B cell (primary cell): ENCODE measurements around the gene ZNF581. TPM values are rescaled to one million over a fixed set of nuclear protein-coding genes. Genes with fewer than 3 reads are reported as not detected.

Source experiments
- ATAC-seq: fragments of 200-7000 bp; cut with Tn5 transposase; one replicate; pipeline ENCODE4 v1.10.0; 2021; ENCODE audit warnings: low read depth, mild to moderate bottlenecking, moderate number of reproducible peaks, moderate library complexity
- CTCF ChIA-PET: fragments of 350-600 bp; sonication (Branson Sonifier 250); formaldehyde crosslinking; loops from one replicate; lab custom pipeline; 2021; ENCODE audit warnings: antibody characterized with exemption, inconsistent platforms; lab: Charles Lee
- POLR2A ChIA-PET: fragments of 350-600 bp; sonication (Branson Sonifier 250); formaldehyde crosslinking; loops from one replicate; lab custom pipeline; 2021; ENCODE audit warnings: antibody characterized with exemption; lab: Charles Lee
- DNase-seq: peaks from one replicate; pipeline ENCODE4 v3.0.0; 2013
- H2AFZ ChIP-seq: 2 replicates; pipeline ENCODE4 v1.6.1; 2012; ENCODE audit warnings: mild to moderate bottlenecking, low read depth, low read length; ENCODE audit not compliant: insufficient read depth, poor library complexity, severe bottlenecking
- H3K27ac ChIP-seq, 2 donors: 1 replicate in 1 of 2; 2 replicates in 1 of 2; pipeline ENCODE4 v1.5.1; 2012 to 2013; ENCODE audit warnings: low read length in 2 of 2, mild to moderate bottlenecking in 2 of 2, moderate library complexity in 1 of 2
- H3K27me3 ChIP-seq, 4 experiments: fragments of 200-600 bp in 1 of 4; sonication (generic) in 1 of 4; replicated peaks in 1 of 4; 1 replicate in 2 of 4; 2 replicates in 2 of 4; pipeline versions ENCODE4 v1.6.1 to v1.7.0; 2013 to 2016; ENCODE audit warnings: low read length in 3 of 4, mild to moderate bottlenecking in 2 of 4, mixed read lengths in 1 of 4, moderate library complexity in 1 of 4; ENCODE audit not compliant: insufficient read depth in 4 of 4, control insufficient read depth in 3 of 4; ENCODE audit errors: control extremely low read depth in 1 of 4
- H3K36me3 ChIP-seq, 2 experiments: replicated peaks in 1 of 2; 1 replicate in 1 of 2; 2 replicates in 1 of 2; pipeline versions ENCODE4 v1.6.1 to v1.7.1; 2013; ENCODE audit warnings: low read length in 1 of 2; ENCODE audit not compliant: insufficient read depth in 2 of 2, control insufficient read depth in 1 of 2; ENCODE audit errors: control extremely low read depth in 1 of 2, extremely low read depth in 1 of 2
- H3K4me1 ChIP-seq, 2 donors: fragments of 200-600 bp in 1 of 2; sonication (generic) in 1 of 2; 1 replicate in 1 of 2; 2 replicates in 1 of 2; pipeline versions ENCODE4 v1.5.1 to v1.6.1; 2013 to 2017; ENCODE audit warnings: low read length in 2 of 2; ENCODE audit not compliant: control insufficient read depth in 2 of 2, insufficient read depth in 2 of 2
- H3K4me2 ChIP-seq: replicated peaks from 2 replicates; pipeline ENCODE3; 2012; ENCODE audit warnings: mild to moderate bottlenecking, low read depth, low read length; ENCODE audit not compliant: poor library complexity, severe bottlenecking
- H3K4me3 ChIP-seq, 5 experiments: fragments of 200-600 bp in 1 of 5; sonication (generic) in 1 of 5; 1 replicate in 3 of 5; 2 replicates in 2 of 5; pipeline versions ENCODE4 v1.5.1 to v1.7.0; 2011 to 2016; ENCODE audit warnings: low read length in 4 of 5, mild to moderate bottlenecking in 4 of 5, low read depth in 2 of 5, control low read depth in 1 of 5, moderate library complexity in 1 of 5; ENCODE audit not compliant: insufficient read depth in 1 of 5; ENCODE audit errors: control extremely low read depth in 1 of 5, extremely low read depth in 1 of 5
- H3K79me2 ChIP-seq: fragments of 200-600 bp; sonication (generic); one replicate; pipeline ENCODE4 v1.6.0; 2016; ENCODE audit warnings: low read length; ENCODE audit not compliant: control insufficient read depth, insufficient read depth
- H3K9ac ChIP-seq: fragments of 200-600 bp; sonication (generic); 2 replicates; pipeline ENCODE4 v1.6.1; 2017; ENCODE audit warnings: mild to moderate bottlenecking, low read length, moderate library complexity
- H3K9me3 ChIP-seq, 3 donors: one replicate each; pipeline versions ENCODE4 v1.6.1 to v1.7.1; 2013; ENCODE audit warnings: low read length in 2 of 3; ENCODE audit not compliant: control insufficient read depth in 2 of 3, insufficient read depth in 1 of 3; ENCODE audit errors: control extremely low read depth in 1 of 3
- H4K20me1 ChIP-seq: 2 replicates; pipeline ENCODE4 v1.6.0; 2012; ENCODE audit warnings: mild to moderate bottlenecking, low read length; ENCODE audit not compliant: insufficient read depth, control insufficient read depth, poor library complexity, severe bottlenecking
- H3K27ac Mint-ChIP-seq: one replicate; pipeline ENCODE4 v1.8.0; 2021; ENCODE audit warnings: mixed read lengths
- H3K27me3 Mint-ChIP-seq: one replicate; pipeline ENCODE4 v1.8.0; 2021; ENCODE audit warnings: mixed read lengths
- H3K4me1 Mint-ChIP-seq: one replicate; pipeline ENCODE4 v1.8.0; 2021; ENCODE audit warnings: mixed read lengths
- H3K4me3 Mint-ChIP-seq: one replicate; pipeline ENCODE4 v1.8.0; 2021; ENCODE audit warnings: mixed read lengths
- H3K9me3 Mint-ChIP-seq: one replicate; pipeline ENCODE4 v1.8.0; 2022; ENCODE audit warnings: mixed read lengths; ENCODE audit not compliant: insufficient read depth
- EZH2 ChIP-seq: IDR thresholded peaks from 2 replicates; pipeline ENCODE4 v1.6.1; 2012; ENCODE audit warnings: borderline replicate concordance, low read depth, mild to moderate bottlenecking, moderate library complexity, low read length; ENCODE audit not compliant: insufficient read depth, poor library complexity, severe bottlenecking
- WGBS: methylation state at CpG from one replicate; pipeline ENCODE4 v1.1.5; 2013; ENCODE audit warnings: missing lambda C conversion rate; ENCODE audit not compliant: insufficient coverage; 5-methylcytosine and 5-hydroxymethylcytosine counted together
- intact Hi-C: fragments of 100-400 bp; cut with micrococcal nuclease; formaldehyde crosslinking; loops from one replicate; pipeline ENCODE4 v1.10.0; 2022
- polyA plus RNA-seq: library from polyadenylated mRNA; depleted of rRNA; stranded (reverse); fragments of >200 nt; gene quantifications from 2 replicates; pipeline ENCODE4 v1.2.3, GENCODE V29; 2012
- total RNA-seq, 2 donors: library from RNA; stranded (reverse); fragments of 120-200 nt in 1 of 2; gene quantifications; 1 replicate in 1 of 2; 2 replicates in 1 of 2; pipeline versions ENCODE4 v1.2.3 to v1.2.4, GENCODE V29; 2013 to 2022
- TF ChIP-seq, protein P1 (sequence below): fragments of 200-600 bp; IDR thresholded peaks from one replicate; pipeline ENCODE4 v1.8.0; 2022; ENCODE audit warnings: antibody characterized with exemption, mild to moderate bottlenecking

The ZNF581 gene
- total and polyA plus RNA-seq, 2 donors (not counting 1 experiment from before 2014, with no cell fraction given): 48.2 to 51.3 TPM

DNA sequence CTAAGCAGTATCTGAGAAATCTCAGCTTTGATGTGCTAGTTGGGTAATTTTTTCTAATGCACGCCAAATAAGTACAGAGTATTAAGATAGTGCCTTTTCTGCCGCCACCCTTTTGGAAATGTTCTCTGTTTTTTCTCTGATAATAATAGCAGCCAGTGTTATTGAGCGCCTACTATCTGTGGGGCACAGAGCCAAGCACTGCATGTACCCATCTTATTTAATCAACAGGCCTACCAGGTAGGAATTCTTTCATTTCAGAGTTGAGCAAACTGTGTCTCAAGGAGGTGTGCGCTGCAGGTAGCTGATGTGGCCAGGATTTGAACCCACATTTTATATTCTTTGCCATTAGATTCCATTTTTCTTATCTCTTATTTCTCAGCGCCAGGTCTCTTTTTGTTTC is 32.9 kb downstream of the ZNF581 start:
- H2AFZ ChIP-seq: no peak overlapping the region
- TF ChIP-seq, protein P1, sequence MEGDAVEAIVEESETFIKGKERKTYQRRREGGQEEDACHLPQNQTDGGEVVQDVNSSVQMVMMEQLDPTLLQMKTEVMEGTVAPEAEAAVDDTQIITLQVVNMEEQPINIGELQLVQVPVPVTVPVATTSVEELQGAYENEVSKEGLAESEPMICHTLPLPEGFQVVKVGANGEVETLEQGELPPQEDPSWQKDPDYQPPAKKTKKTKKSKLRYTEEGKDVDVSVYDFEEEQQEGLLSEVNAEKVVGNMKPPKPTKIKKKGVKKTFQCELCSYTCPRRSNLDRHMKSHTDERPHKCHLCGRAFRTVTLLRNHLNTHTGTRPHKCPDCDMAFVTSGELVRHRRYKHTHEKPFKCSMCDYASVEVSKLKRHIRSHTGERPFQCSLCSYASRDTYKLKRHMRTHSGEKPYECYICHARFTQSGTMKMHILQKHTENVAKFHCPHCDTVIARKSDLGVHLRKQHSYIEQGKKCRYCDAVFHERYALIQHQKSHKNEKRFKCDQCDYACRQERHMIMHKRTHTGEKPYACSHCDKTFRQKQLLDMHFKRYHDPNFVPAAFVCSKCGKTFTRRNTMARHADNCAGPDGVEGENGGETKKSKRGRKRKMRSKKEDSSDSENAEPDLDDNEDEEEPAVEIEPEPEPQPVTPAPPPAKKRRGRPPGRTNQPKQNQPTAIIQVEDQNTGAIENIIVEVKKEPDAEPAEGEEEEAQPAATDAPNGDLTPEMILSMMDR: no peak
- TF ChIP-seq EZH2: no peak
- DNase-seq (no peak), ATAC-seq (no peak)
- peak overlapping the region in 3 of 5 experiments; percentile 64 to 93 (median 77) for H3K4me3 ChIP-seq
- no peaks in the 10 kb centered on the region for H3K27me3 ChIP-seq
- H3K9ac ChIP-seq: peak overlapping the region; percentile 80
- Mint-ChIP-seq H3K27ac (peak overlapping the region; percentile 70), H3K9me3 (no peaks in the 10 kb centered on the region), H3K4me3 (peak overlapping the region; percentile 95), H3K27me3 (no peaks in the 10 kb centered on the region), H3K4me1 (peaks cover 68% of the 10 kb centered on the region)
- peaks cover 50 to 65% of the 10 kb centered on the region in 2 donors for H3K4me1 ChIP-seq
- H3K27ac ChIP-seq: peak overlapping the region; percentile 87 to 93
- H4K20me1 ChIP-seq: peaks cover 73% of the 10 kb centered on the region
- H3K4me2 ChIP-seq: peak overlapping the region; percentile 82
- ChIA-PET POLR2A (interaction anchor here (0.8 to 1.4 kb wide), 4 partner anchors 21 to 396 kb away, joined by 3 to 4 read pairs (median 3); partner anchors contain the start of genes HSPBP1, KMT5C and U2AF2), CTCF (interaction anchor here (1.1 to 1.8 kb wide), 5 partner anchors 20 to 132 kb away, joined by 3 to 5 read pairs (median 4); no protein-coding TSS in a partner anchor)
- peaks cover 0 to 2% (median 0%) of the 10 kb centered on the region in 3 donors for H3K9me3 ChIP-seq
- H3K79me2 ChIP-seq: peaks cover 69% of the 10 kb centered on the region
- 84% methylated on average over 4 of the region's 5 CpGs for WGBS
- H3K36me3 ChIP-seq: peaks cover 0 to 59% of the 10 kb centered on the region in 2 experiments
- intact Hi-C loops: loop anchor here (5.0 kb wide), 3 partner anchors 34 to 1474 kb away; partner anchors contain the start of genes PPP1R12C, RPS9, ZNF580 and ZNF581
